CD4-positive, alpha-beta T cell treated with Interleukin-4 for 1 hour (primary cell): ENCODE results near the gene CAPN7.

ENCODE experiments used
- DNase-seq, 2 donors: peaks; one replicate each; pipeline ENCODE4 v3.0.0-alpha.2; 2020 to 2022

CAPN7 gene

GRCh38 chr3:15279205-15279604, 73.2 kb downstream of the CAPN7 start:
- DNase-seq = no peak

- no peak for DNase-seq
Measured at GRCh38 chr3:15279671-15280402, 73.8 kb downstream of the CAPN7 start.

DNA sequence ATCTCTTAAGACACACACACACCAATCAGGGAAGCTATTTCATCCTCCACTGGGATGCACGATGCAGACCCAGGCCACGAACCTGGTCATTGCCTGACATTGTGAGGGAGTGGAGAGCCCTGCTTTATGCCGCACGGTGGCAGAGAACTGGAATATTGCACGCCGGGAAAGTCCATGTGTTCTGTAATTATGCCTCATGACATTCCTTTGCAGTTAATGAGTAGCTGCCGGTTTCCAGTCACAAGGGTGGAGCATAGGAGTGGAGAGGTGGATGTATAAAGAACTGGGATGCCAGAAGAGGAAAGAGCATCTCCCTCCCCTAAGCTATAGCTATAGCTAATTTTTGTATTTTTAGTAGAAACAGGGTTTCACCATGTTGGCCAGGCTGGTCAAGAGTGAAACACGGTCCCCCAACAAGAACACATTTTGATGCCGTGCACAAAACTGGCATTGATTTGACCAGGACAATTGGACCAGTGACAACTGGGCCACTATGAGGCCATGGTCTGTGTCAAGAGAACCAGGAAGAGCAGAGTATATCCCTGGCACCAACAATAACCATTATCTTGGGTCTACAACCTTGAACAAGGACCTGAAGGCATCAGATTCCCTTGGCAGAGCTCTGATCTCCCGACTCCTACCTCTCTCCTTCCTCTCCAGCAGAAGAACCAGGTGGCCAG, 74.9 kb downstream of the CAPN7 start:
- DNase-seq = no peak

DNA sequence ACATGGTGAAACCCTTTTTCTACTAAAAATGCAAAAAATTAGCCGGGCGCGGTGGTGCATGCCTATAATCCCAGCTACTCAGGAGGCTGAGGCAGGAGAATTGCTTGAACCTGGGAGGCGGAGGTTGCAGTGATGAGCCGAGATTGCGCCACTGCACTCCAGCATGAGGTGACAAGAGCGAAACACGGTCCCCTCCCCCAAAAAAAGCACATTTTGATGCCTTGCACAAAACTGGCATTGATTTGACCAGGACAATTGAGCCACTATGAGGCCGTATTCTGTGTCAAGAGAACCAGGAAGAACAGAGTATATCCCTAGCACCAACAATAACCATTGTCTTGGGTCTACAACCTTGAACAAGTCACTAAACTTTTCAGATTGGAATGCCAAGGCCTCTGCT, 75.8 kb downstream of the CAPN7 start:
- no peak for DNase-seq

DNA sequence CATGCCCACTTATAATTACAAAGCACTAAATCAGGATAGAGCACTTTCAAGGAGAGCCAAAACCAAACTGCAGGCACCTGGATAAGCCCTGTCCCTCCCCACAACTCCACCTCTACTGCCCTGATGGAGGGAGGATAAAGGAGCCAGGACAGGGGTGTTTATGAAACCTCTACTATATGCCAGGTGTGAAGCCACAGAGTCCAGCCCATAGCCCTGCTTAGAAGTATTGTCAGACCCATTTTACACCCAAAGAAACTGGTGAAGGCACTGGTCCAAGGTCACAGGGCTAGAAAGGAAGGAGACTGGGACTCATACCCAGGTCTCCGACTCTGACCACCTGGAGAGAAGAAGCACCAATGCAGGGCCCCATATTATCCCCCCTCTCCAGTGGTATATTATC, 77.7 kb downstream of the CAPN7 start:
- no peak for DNase-seq

DNA sequence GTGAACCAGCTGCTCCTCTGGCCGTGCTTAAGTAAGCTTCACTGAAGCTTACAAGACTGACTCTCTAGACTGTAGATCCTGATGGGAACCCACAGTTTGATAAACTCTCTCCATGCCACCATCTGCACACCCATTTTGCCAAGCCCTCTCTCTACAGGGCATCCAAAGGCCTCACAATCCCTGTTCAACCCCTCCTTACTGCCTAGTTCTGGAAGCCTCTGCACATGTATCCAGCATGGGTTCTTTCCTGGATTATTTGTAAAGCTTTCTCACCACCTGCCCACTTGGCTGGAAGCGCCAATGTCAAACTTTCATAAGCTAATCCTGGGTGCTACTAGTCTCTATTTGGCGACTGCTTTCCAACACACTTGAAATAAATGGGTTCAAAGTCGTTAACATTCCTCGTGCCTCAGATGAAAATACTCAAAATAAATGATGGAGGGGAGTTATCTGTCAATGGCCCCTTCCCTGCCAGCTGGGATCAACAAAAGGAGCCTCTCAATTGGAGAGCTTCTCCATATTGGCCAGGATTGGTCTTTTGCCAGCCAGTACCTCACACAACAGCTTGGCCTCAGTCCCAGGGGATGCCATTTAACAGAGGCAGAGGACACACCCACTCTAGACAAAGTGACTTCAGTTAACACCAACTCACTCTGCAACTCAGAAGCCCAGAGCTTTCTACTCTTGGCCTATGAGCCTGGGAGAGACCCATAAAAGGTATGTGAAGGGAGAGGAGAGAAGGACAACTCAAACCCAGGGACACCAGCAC, 78.3 kb downstream of the CAPN7 start:
- DNase-seq = no peak

DNA sequence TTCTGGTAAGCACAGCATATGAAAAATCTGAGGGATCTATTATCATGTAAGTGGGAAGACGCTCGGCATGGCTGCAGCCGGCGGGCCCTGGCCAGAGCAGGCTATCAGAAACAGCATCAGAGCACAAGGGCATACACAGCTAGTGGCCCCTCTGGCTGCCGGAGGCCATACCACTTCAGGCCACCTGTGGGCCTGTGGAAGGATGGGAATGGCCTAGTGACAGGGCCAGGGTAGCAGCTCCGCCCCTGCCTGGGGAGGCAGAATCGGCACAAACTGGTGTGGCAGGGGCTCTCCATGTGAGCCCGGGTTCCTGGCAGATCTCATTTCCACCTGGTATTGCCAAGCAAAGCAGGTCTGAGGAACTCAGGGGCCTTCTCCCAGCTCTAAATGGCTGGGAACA, 80.0 kb downstream of the CAPN7 start:
- DNase-seq = no peak

DNA sequence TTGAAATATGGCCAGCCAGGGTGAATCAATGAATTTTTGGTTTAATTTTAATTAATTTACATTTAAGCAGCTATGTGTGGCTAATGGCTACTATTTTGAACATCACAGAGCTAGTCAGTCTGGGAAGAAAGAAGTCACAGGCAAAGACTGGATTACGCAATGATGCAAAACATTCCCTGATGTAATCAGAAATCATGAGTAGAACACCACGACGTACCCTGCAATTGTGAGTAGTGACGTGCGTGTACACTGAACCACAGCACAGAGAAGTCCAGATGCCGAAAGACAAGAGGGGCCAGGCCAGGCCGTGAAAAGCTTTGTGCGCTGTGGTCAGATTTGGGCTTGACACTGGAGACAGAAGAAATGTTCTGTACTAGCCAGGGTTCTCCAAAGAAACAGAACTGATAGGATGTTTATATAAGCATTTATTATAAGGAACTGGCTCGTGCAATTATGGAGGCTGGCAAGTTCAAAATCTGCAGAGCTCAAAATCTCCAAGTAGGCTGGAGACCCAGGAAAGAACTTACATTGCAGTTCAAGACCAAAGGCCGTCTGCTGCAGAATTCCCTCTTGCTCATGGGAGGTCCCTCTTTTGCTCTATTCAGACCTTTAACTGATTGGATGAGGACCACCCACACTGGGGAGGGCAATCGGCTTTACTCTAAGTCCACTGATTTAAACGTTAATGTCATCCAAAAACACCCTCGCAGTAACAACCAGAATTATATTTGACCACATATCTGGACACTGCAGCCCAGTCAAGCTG, 81.7 kb downstream of the CAPN7 start:
- DNase-seq = peak in 1 of 2 donors; percentile 66

- no peak for DNase-seq
Measured at GRCh38 chr3:15288331-15289035, 82.4 kb downstream of the CAPN7 start.

DNA sequence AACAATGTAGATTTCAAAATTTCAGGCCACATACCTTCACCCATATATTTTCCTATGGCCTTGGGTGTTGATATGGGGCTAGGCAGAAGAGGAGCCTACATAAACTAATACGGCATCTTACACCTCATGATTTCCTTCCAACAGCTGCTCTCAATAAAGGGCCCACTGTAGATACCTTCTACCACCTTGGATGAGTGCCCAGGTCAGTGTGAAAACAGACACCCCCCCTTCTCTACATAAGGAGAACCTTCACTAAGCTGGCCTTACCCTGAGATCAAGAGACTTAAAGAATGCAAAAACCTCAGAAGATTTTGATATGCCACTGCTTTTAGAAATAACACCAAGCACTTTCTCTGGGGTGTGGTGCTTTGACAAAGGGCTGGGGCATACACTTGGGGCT, 83.6 kb downstream of the CAPN7 start:
- DNase-seq = no peak

DNA sequence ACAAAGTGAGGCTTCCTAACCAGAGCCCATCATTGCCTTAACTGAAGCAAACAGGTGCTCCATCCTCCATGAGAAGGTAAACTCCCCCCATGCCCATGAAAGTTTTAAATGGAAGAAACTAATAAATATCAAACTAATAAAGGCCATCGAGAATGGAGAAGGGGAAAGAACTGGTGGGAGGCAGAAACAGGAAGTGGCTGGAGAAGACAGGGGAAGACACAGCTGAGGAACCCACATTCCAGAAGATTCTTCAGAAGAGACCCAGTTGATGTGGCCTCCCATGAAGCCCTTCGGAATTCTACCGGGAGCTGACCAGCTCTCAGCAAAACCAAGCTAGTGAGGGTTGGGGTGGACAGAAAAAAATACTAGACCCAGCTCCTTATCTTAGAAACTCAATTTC, 84.7 kb downstream of the CAPN7 start:
- DNase-seq = no peak

GRCh38 chr3:15291589-15292541, 85.8 kb downstream of the CAPN7 start:
- peak; percentile 71 to 81 for DNase-seq

DNA sequence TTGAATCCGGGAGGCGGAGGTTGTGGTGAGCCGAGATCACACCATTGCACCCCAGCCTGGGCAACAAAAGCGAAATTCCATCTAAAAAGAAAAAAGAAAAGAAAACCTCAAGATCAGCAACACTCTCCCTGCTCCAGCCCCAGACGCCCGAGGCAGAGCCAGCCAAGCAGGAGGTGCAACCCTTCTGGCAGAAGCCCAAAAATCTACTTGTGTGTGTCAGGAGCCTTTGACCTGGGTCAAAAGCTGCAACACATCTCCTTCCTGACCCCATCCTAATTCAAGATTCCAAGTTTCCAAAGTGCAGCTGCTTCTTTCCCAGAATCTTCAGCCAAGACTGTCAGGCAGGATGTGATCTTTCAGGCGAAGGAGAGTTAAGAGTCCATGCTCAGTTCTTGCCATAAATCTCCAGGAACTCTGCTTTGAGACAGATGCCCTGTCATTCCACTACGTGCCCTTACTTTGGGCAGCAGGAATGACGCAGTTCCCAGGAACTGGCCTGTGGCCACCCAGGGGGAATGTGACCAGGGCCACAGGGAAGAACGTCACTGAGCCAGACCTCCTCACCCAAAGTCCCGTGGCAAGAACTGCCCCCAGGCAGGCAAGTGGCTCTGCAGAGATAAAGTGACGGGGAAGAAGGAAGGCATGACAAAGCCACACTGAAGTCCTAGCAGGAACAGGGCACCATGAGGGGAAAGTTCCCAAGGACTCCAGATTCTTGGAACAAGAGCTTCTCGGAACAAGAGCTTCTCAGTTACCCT, 86.9 kb downstream of the CAPN7 start:
- peak in 1 of 2 donors; percentile 56 for DNase-seq

GRCh38 chr3:15294929-15295328, 88.9 kb downstream of the CAPN7 start:
- peak in 1 of 2 donors; percentile 61 for DNase-seq

DNA sequence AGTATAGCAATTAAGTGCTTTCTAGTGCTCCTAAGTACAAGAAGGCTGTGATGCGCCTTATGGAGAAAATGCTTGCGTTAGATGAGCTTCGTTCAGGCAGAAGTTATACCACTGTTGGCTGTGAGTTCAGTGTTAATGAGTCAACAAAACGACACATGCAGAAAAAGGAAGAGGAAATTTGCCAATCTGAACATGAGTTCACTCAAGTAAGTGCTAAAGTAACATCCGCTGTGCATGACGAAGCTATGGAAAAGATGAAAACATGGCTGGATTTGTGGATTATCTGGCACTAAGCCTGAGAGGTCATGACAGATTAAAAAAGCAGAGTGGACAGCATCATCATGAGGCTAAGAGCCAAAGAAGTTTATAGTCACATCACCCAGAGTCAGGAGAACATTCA, 89.5 kb downstream of the CAPN7 start:
- DNase-seq = peak in 1 of 2 donors; percentile 47

DNA sequence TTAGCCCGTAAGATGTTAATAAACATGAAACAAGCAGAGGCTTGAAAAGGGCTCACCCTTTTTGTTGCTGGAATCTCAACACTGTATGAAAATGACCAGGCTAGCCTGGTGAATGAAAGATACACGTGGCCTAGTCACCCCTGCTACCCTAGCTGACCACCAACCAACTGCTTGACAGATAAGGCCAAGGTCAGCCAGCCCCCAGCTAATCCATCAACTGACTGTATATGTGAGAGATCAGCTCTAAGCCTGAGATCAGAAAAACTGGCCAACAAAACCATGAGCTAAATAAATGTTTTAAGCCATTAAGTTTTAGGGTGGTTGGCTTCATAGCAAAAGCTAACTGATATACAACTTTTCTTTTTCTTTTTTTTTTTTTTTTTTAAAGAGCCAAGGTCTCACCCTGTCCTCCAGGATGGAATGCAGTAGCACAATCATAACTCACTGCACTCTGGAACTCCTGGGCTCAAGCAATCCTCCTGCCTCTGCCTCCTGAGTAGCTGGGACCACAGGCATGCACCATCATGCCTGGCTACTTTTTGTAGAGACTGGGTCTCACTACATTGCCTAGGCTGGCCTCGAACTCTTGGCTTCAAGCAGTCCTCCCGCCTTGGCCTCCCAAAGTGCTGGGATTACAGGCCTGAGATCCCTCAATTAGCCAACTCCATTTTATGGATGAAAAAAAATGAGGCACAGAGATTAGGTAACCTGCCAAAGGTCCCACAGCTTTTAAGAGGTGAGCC, 91.7 kb downstream of the CAPN7 start:
- DNase-seq = no peak

GRCh38 chr3:15298504-15298903, 92.5 kb downstream of the CAPN7 start:
- DNase-seq = no peak

GRCh38 chr3:15299036-15299435, 93.0 kb downstream of the CAPN7 start:
- no peak for DNase-seq

DNA sequence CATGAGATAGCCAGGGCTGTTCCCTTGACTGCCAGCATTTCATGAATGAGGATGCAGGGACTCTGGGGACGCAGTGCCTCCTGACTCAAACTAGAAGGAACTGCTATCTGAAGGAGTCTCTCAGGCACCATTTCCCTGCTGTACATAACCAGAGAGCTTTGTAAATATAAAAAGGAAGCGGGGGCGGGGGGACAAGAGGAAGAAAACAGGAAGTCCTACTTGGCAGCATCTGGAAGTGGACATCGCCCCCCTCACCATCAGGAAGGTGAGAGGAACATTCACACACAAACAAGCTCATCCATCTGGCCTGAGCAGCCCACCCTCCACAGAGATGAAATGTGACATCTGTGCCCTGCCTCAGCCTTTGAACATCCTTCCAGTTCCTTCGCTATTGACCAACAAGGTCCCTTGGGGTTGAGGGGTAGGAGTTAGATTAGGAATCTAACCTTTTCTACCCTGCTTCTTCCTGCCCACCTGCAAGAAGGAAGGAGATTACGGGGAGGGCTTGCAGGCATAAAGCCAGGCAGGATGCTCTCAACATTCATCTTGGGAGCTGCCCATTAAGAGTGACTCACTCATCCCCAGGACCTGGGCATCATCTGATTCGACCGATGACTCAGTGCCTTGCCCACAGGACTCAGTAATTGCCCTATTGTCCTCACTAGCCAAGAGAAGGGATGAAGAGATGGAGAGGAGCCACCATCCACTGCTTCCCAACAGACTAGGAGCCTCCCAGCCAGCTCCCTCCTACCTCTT, 94.5 kb downstream of the CAPN7 start:
- peak in 1 of 2 donors; percentile 67 for DNase-seq
